Motor neuron (in vitro differentiated cells): Measurements from ENCODE around the gene PIP4K2C. TPM values are rescaled to one million over a fixed set of nuclear protein-coding genes. Genes with fewer than 3 reads are reported as not detected.
A peak's percentile ranks its signal among the peaks of the same experiment; 100 is the strongest.
"Not testable (repeated sequence)": the region's sequence is repeated elsewhere in the genome, so short reads cannot be mapped to it uniquely, and the experiment has no call there.

Experiments used
- ATAC-seq, 8 experiments: fragments of 200-7000 bp; cut with Tn5 transposase; replicated peaks in 6 of 8; 2 replicates each; pipeline ENCODE4 v1.8.0; 2021; ENCODE audit warnings: mild to moderate bottlenecking in 8 of 8, moderate library complexity in 8 of 8
- H3K27ac ChIP-seq, 2 donors: fragments of 250-450 bp; sonication (Bioruptor Pico); 2 replicates each; pipeline ENCODE4 v1.9.0; 2021; ENCODE audit warnings: antibody characterized with exemption in 2 of 2, mild to moderate bottlenecking in 2 of 2, moderate library complexity in 1 of 2
- H3K4me1 ChIP-seq, 2 donors: fragments of 250-450 bp; sonication (Bioruptor Pico); replicated peaks in 1 of 2; 2 replicates each; pipeline ENCODE4 v1.6.1; 2021; ENCODE audit warnings: antibody characterized with exemption in 2 of 2, mild to moderate bottlenecking in 2 of 2, moderate library complexity in 1 of 2
- H3K4me3 ChIP-seq, 5 donors: fragments of 250-450 bp; sonication (Bioruptor Pico); 2 replicates each; pipeline ENCODE4 v1.9.0; 2021; ENCODE audit warnings: antibody characterized with exemption in 5 of 5, mild to moderate bottlenecking in 5 of 5, moderate library complexity in 4 of 5
- WGBS, 10 experiments: fragments of 450-650 bp; shearing (Covaris generic); methylation state at CpG; one replicate each; pipeline ENCODE4 v1.0.0; 2022; 5-methylcytosine and 5-hydroxymethylcytosine counted together
- in situ Hi-C, 9 experiments: fragments of 400-800 bp; cut with MboI; loops; one replicate each; pipeline ENCODE4 v1.15.0; 2021; ENCODE audit warnings: low sequenced_read_pairs in 9 of 9, low pct_unique_long_range_greater_than_20kb in 2 of 9; ENCODE audit not compliant: unreplicated experiment in 9 of 9
- total RNA-seq, 8 experiments: library from RNA; unstranded; fragments of 300-600 nt; gene quantifications; 2 replicates each; pipeline versions ENCODE4 v1.2.3 to v1.2.4, GENCODE V29; 2022

PIP4K2C gene
- total RNA-seq, 8 experiments from 2014 or later: 12.5 to 29.4 (median 21.4) TPM

- Histone ChIP-seq H3K4me1 (peaks cover 35 to 38% of the 10 kb centered on the region in 2 donors), H3K4me3 (peak overlapping the region; percentile 60 to 73 (median 67)), H3K27ac (peak overlapping the region; percentile 77 to 90)
- no peak for ATAC-seq
- in situ Hi-C loops: no loop called here
- WGBS, 10 experiments: 54 to 100% (median 96%) methylated on average over 1 to 3 of the region's 7 CpGs; no CpG with 5 or more reads in 2 of the 10 experiments
These were observed 40.1 kb upstream of the PIP4K2C start for GRCh38 chr12:57550641-57551549.

DNA sequence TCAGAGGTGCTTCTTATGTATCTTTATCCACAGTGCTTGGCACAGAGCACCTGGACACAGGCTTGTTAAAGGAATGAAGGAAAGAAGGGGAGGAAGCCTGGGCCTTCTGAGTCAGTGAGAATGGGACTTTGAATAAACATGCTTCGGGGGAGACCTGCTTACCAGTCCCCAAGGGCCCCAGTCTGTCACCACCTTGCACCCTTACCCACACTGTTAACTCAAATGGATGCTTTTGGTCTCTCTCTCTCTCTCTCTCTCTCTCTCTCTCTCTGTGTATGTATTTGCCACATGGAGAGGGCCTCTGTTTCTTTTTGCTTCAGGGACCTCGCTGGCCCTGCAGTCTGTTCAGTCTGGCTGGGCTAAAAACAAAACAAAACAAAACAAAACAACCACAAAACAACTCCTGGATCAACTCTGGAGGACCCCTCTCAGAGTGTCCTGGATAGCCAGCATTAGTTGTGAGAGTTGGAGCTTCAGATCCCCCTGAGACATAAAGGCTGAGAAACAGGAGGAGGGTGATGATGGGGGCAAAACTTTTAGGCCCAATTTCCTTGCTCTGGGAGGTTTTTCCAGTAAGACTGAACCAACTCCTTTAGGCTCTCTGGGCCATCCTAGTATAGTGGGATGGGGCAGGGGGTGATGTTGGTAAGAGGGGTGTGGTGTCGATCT lies 39.2 kb upstream of the PIP4K2C start:
- Histone ChIP-seq H3K27ac (no peak overlapping the region), H3K4me3 (peak overlapping the region; percentile 60 to 73 (median 67)), H3K4me1 (peaks cover 37 to 38% of the 10 kb centered on the region in 2 donors)
- WGBS, 10 experiments: 20 to 100% (median 80%) methylated on average over 1 to 3 of the region's 3 CpGs; no CpG with 5 or more reads in 5 of the 10 experiments
- in situ Hi-C loops: no loop called here
- no peak for ATAC-seq

- Histone ChIP-seq H3K4me1 (peaks cover 39 to 40% of the 10 kb centered on the region in 2 donors), H3K4me3 (peak overlapping the region; percentile 60 to 73 (median 67)), H3K27ac (peak overlapping the region; percentile 9 to 71)
- 33 to 100% (median 52%) methylated on average over 1 to 2 of the region's 2 CpGs; no CpG with 5 or more reads in 4 of the 10 experiments for WGBS, 10 experiments
- no peak for ATAC-seq
- in situ Hi-C loops: no loop called here
These were observed 38.7 kb upstream of the PIP4K2C start for GRCh38 chr12:57552306-57552651.

DNA sequence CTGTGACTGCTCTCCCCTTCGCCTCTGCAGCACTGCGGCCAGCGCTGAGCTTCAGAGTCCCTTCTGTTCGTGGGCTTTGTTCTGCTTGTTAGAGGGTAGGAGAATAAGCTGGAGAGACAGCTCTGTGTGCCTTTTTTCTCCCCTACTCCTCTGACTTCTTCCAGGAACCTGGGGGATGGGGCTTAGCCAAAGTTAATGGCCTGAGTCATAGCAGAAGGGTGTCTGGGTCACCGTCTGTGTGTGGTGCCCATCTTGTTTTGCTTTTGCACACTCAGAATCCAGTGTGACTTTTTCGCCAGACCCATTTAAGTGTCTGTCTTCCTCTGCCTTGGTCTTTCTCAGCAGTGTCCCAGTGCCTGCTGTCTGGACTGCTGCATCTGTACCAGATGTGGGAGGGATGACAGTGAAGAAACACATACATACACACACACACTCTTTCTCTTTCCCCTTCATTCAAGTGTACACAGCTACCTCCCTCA lies 38.1 kb upstream of the PIP4K2C start:
- peaks cover 39 to 40% of the 10 kb centered on the region in 2 donors for H3K4me1 ChIP-seq
- peak in 7 of 8 experiments; percentile 7 to 31 (median 21) for ATAC-seq
- H3K27ac ChIP-seq: peak overlapping the region; percentile 15 to 71
- WGBS, 10 experiments: 26 to 100% (median 50%) methylated on average over 1 to 5 of the region's 6 CpGs; no CpG with 5 or more reads in 1 of the 10 experiments
- H3K4me3 ChIP-seq: peak overlapping the region; percentile 60 to 73 (median 67)
- in situ Hi-C loops: no loop called here

DNA sequence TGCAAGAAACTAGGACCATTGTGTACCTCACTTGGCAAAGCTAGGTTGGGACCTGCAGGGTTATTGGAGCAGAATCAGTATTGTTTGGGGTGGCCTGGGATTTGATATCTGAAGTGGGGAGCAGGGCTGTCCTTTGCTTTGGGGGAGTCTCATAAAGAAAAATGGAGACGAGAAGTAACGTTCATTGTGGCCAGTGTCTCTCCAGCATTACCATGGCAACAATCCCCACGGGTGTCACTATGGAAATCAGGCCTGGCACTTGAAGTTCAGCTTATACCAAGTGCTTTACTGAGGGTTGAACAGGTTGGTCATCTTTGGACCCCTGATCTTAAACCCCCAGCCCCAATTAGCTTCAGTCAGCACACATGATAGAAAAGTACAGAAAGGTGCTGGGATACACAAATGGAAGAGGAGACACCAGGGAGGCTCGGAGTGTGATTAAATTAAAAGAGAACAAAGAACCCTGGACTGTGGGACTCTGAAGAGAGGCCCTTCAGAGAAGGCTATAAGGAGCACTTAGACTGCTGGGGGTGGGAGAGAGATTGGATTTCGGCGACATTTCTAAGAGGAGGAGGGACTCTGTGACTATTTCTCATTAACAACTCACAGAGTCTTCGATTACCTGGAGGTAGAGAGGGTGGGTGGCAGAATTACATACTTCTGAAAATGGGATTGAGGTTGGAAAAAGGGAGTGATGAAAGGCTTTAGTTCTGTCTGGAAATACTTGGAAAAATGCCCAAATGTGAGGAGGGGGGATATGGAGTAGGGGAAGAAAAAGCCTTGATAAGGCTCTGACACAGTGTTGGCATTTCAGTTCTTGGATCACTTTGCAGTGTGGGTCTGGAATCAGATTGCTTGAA lies 37.4 kb upstream of the PIP4K2C start:
- WGBS, 10 experiments: 33 to 80% (median 46%) methylated on average over 1 to 6 of the region's 7 CpGs; no CpG with 5 or more reads in 3 of the 10 experiments
- H3K4me3 ChIP-seq: peak overlapping the region; percentile 60 to 73 (median 67)
- H3K27ac ChIP-seq: peak overlapping the region; percentile 16 to 71
- in situ Hi-C loops: no loop called here
- ATAC-seq: peak in 3 of 8 experiments; percentile 11 to 22 (median 15)
- peaks cover 39 to 40% of the 10 kb centered on the region in 2 donors for H3K4me1 ChIP-seq

- H3K27ac ChIP-seq: no peak overlapping the region
- ATAC-seq: no peak
- in situ Hi-C loops: no loop called here
- no peak overlapping the region for H3K4me3 ChIP-seq
- H3K4me1 ChIP-seq: peaks cover 36 to 38% of the 10 kb centered on the region in 2 donors
- WGBS, 10 experiments: 40 to 100% (median 100%) methylated on average over 1 to 2 of the region's 2 CpGs; no CpG with 5 or more reads in 4 of the 10 experiments
These were observed 36.5 kb upstream of the PIP4K2C start for GRCh38 chr12:57554453-57554852.

- in situ Hi-C loops: no loop called here
- WGBS, 10 experiments: 100% methylated on average over 1 of the region's 1 CpG; no CpG with 5 or more reads in 7 of the 10 experiments
- ATAC-seq: no peak
- Histone ChIP-seq H3K4me3 (no peak overlapping the region), H3K4me1 (peaks cover 35 to 36% of the 10 kb centered on the region in 2 donors), H3K27ac (no peak overlapping the region)
These were observed 36.1 kb upstream of the PIP4K2C start for GRCh38 chr12:57554897-57555296.

DNA sequence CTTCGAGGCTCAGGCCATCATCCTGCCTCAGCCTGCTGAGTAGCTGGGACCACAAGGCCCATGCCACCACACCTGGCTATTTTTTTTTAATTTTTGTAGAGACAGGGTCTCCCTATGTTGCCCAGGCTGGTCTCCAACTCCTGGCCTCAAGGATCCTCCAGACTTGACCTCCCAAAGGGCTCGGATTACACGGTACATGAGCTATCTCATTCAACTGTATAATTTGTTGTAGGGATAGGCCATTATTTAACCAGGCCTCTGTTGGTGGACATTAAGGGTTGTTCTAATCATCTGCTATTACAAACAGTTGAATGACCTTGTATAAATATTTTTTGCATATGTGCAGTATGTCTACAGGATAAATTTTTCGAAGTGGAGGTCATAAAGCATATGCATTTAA lies 32.1 kb upstream of the PIP4K2C start:
- no peak for ATAC-seq
- in situ Hi-C loops: no loop called here
- Histone ChIP-seq H3K4me3 (no peak overlapping the region), H3K27ac (no peak overlapping the region), H3K4me1 (peaks cover 8 to 15% of the 10 kb centered on the region in 2 donors)
- WGBS, 10 experiments: 0 to 92% (median 81%) methylated on average over 1 to 4 of the region's 4 CpGs; no CpG with 5 or more reads in 1 of the 10 experiments

DNA sequence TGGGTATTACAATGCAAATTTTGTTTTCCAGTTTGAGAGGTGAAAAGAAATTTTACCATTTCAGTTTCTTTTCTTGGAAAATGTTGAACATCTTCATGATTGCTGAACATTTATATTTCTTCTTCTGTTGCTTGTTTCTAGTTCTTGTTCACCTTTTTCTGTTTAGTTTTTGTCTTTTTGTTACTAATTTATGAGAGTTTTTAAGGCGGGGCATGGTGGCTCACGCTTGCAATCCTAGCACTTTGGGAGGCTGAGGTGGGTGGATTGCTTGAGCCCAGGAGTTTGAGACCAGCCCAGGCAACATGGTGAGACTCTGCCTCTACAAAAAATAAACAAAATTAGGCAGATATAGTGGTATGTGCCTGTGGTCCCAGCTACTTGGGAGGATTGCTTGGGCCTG lies 30.5 kb upstream of the PIP4K2C start:
- peak in 1 of 8 experiments; percentile 22 for ATAC-seq
- H3K27ac ChIP-seq: no peak overlapping the region
- no peak overlapping the region for H3K4me3 ChIP-seq
- H3K4me1 ChIP-seq: peaks cover 6 to 8% of the 10 kb centered on the region in 2 donors
- 48 to 100% (median 86%) methylated on average over 1 to 2 of the region's 2 CpGs; no CpG with 5 or more reads in 4 of the 10 experiments for WGBS, 10 experiments
- in situ Hi-C loops: no loop called here

GRCh38 chr12:57561117-57561516 lies 29.9 kb upstream of the PIP4K2C start:
- ATAC-seq: peak in 3 of 8 experiments; percentile 66 to 93 (median 88)
- in situ Hi-C loops, H3K4me3 ChIP-seq, H3K27ac ChIP-seq, H3K4me1 ChIP-seq: not testable (repeated sequence)
- 0 to 75% (median 13%) methylated on average over 1 of the region's 1 CpG; no CpG with 5 or more reads in 5 of the 10 experiments for WGBS, 10 experiments

GRCh38 chr12:57563358-57563757 lies 27.6 kb upstream of the PIP4K2C start:
- in situ Hi-C loops: no loop called here
- no peak for ATAC-seq
- H3K4me1 ChIP-seq: no peaks in the 10 kb centered on the region
- WGBS, 10 experiments: 0 to 92% (median 57%) methylated on average over 1 to 4 of the region's 4 CpGs; no CpG with 5 or more reads in 1 of the 10 experiments
- no peak overlapping the region for H3K27ac ChIP-seq
- H3K4me3 ChIP-seq: no peak overlapping the region

DNA sequence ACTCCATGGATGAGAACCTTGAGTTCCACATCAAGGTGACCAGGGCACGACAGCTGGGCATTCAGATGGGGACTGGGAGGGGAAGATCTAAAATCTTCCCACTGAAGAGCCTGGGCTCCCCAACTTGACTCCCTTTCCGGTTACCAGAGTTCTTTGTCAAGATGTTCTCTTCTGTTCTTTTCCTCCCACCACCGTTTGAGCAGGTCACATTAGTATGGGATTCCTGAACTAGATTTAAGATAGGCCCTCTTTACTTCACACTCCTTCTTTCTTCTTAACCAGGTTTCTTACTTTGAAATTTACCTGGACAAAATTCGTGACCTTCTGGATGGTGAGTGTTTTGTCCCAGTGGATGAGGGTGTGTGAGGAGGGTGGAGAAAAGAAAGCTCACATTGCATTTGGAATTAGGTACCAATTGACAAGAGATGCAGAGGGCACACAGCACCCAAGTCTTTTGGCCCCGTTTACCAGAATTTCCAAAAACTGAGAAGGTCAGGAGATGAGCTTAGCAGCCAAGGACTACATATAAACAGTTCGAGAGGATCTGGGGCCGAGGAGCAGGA lies 26.7 kb upstream of the PIP4K2C start:
- no peak for ATAC-seq
- Histone ChIP-seq H3K4me1 (no peaks in the 10 kb centered on the region), H3K27ac (no peak overlapping the region), H3K4me3 (no peak overlapping the region)
- 60 to 92% (median 80%) methylated on average over 2 to 7 of the region's 7 CpGs; no CpG with 5 or more reads in 1 of the 10 experiments for WGBS, 10 experiments
- in situ Hi-C loops: no loop called here
